Thoracic aorta (tissue), 2 donors: ENCODE measurements around the gene LAMA5. TPM values are rescaled to one million over a fixed set of nuclear protein-coding genes. Genes with fewer than 3 reads are reported as not detected.

Experiments
- ATAC-seq: fragments of 150-250 bp; one replicate; pipeline ENCODE4 v1.8.0; 2017; ENCODE audit warnings: low read depth; ENCODE audit not compliant: insufficient number of reproducible peaks, low FRiP score
- DNase-seq: peaks from one replicate; pipeline ENCODE4 v3.0.0-alpha.2; 2020; ENCODE audit warnings: low spot score
- H3K27ac ChIP-seq, 2 donors: fragments of 200-600 bp; sonication (generic); 1 replicate in 1 of 2; 2 replicates in 1 of 2; pipeline ENCODE4 v1.5.1; 2016; ENCODE audit warnings: mild to moderate bottlenecking in 2 of 2, moderate library complexity in 2 of 2
- H3K27me3 ChIP-seq: fragments of 200-600 bp; sonication (generic); replicated peaks from 2 replicates; pipeline ENCODE4 v1.6.0; 2016; ENCODE audit warnings: mild to moderate bottlenecking; ENCODE audit not compliant: insufficient read depth
- H3K36me3 ChIP-seq: fragments of 200-600 bp; sonication (generic); one replicate; pipeline ENCODE4 v1.5.1; 2016
- H3K4me1 ChIP-seq, 2 donors: fragments of 200-600 bp; sonication (generic); 1 replicate in 1 of 2; 2 replicates in 1 of 2; pipeline versions ENCODE4 v1.5.1 to v1.6.0; 2016; ENCODE audit warnings: low read depth in 2 of 2, mild to moderate bottlenecking in 1 of 2; ENCODE audit not compliant: control insufficient read depth in 1 of 2
- H3K4me3 ChIP-seq: fragments of 200-600 bp; sonication (generic); 2 replicates; pipeline ENCODE4 v1.5.1; 2016; ENCODE audit warnings: mild to moderate bottlenecking
- H3K9me3 ChIP-seq: fragments of 200-600 bp; sonication (generic); 2 replicates; pipeline ENCODE4 v1.5.1; 2016
- CTCF ChIP-seq: fragments of 200-600 bp; sonication (generic); IDR thresholded peaks from one replicate; pipeline ENCODE4 v1.5.1; 2019; ENCODE audit warnings: antibody characterized with exemption
- total RNA-seq, 2 donors: library from RNA; depleted of rRNA; stranded (reverse); fragments of >200 nt; gene quantifications; one replicate each; pipeline versions ENCODE4 v1.1.0 to v1.2.3, GENCODE V29; 2016

The LAMA5 gene
- total RNA-seq, 2 donors from 2014 or later: 289 to 333 TPM

- Histone ChIP-seq H3K27me3 (no peaks in the 10 kb centered on the region), H3K36me3 (peaks cover 43% of the 10 kb centered on the region)
- no peak for DNase-seq
These were observed 105.0 kb downstream of the LAMA5 start for GRCh38 chr20:62262064-62262463.

GRCh38 chr20:62259294-62259565, 107.9 kb downstream of the LAMA5 start:
- Histone ChIP-seq H3K36me3 (peaks cover 40% of the 10 kb centered on the region), H3K27me3 (no peaks in the 10 kb centered on the region), H3K4me3 (no peak overlapping the region), H3K27ac (peak overlapping the region in 1 of 2 donors; percentile 25), H3K4me1 (peaks cover 0 to 22% of the 10 kb centered on the region in 2 donors), H3K9me3 (no peaks in the 10 kb centered on the region)
- no peak for DNase-seq
- ATAC-seq: no peak
- no peak for TF ChIP-seq CTCF

More at GRCh38 chr20:62262064-62262463, 105.0 kb downstream of the LAMA5 start:
- Histone ChIP-seq H3K9me3 (no peaks in the 10 kb centered on the region), H3K4me3 (no peak overlapping the region), H3K27ac (no peak overlapping the region), H3K4me1 (peaks cover 0 to 18% of the 10 kb centered on the region in 2 donors)
- no peak for ATAC-seq
- TF ChIP-seq CTCF: no peak

Other genes with a start within 250 kb of the LAMA5 start
- gene LSM14B, start 244.8 kb downstream of the LAMA5 start, total RNA-seq: 10 to 100 TPM; 11.4 to 38.7 TPM
- gene PSMA7, start 223.9 kb downstream of the LAMA5 start, total RNA-seq: 100 to 1,000 TPM; 185 to 228 TPM
- 10 to 100 TPM; 10.7 to 21.7 TPM for gene SS18L1, start 223.5 kb downstream of the LAMA5 start, total RNA-seq
- gene MTG2, start 184.3 kb downstream of the LAMA5 start, total RNA-seq: 10 to 100 TPM; 28.0 to 41.8 TPM
- not detected for gene HRH3, start 147.0 kb downstream of the LAMA5 start, total RNA-seq
- gene OSBPL2, start 128.8 kb downstream of the LAMA5 start, total RNA-seq: 10 to 100 TPM; 48.5 to 58.5 TPM
- gene ADRM1, start 64.3 kb downstream of the LAMA5 start, total RNA-seq: 100 to 1,000 TPM in 1 of 2 donors, 10 to 100 TPM in 1; 98.8 to 113 TPM
- gene RPS21, start 19.8 kb upstream of the LAMA5 start, total RNA-seq: 1,000 to 10,000 TPM; 1,025 to 2,724 TPM
- gene CABLES2, start 40.0 kb upstream of the LAMA5 start, total RNA-seq: 1 to 10 TPM; 2.1 to 9.2 TPM
- not detected for gene RBBP8NL, start 60.2 kb upstream of the LAMA5 start, total RNA-seq
- under 1 TPM in 1 of 2 donors, not detected in 1; 0.27 TPM for gene GATA5, start 108.7 kb upstream of the LAMA5 start, total RNA-seq